C4-2B (cell line): ENCODE data around the gene DNAJC17.

Source experiments
- CTCF ChIP-seq: fragments of 450-650 bp; conservative IDR thresholded peaks from 2 replicates; pipeline ENCODE4 v1.5.1; 2017; ENCODE audit warnings: mild to moderate bottlenecking
- ZFX ChIP-seq: fragments of 450-650 bp; IDR thresholded peaks from 2 replicates; pipeline ENCODE4 v1.6.1; 2017

- no peak for TF ChIP-seq CTCF
- no peak for TF ChIP-seq ZFX
These were observed 33.4 kb downstream of the DNAJC17 start for GRCh38 chr15:40773902-40774301.
